Panc1 (cell line): Measurements from ENCODE around the gene RYR3.

Experiments used
- CTCF ChIP-seq: fragments of 450-650 bp; IDR thresholded peaks from 2 replicates; pipeline ENCODE4 v1.5.1; 2017; ENCODE audit warnings: mild to moderate bottlenecking
- POLR2AphosphoS5 ChIP-seq: IDR thresholded peaks from 2 replicates; pipeline ENCODE4 v1.6.1; 2012; ENCODE audit warnings: mild to moderate bottlenecking, low read depth, low read length, moderate library complexity
- REST ChIP-seq, 2 experiments: IDR thresholded peaks; 2 replicates each; pipeline ENCODE4 v1.6.1; 2011 to 2012; ENCODE audit warnings: low read depth in 2 of 2, control low read depth in 1 of 2, low read length in 1 of 2, mild to moderate bottlenecking in 1 of 2, moderate library complexity in 1 of 2; ENCODE audit not compliant: insufficient read depth in 1 of 2

GRCh38 chr15:33262306-33262705, 48.5 kb upstream of the RYR3 start:
- TF ChIP-seq CTCF, result no peak
- TF ChIP-seq REST (IDR thresholded peaks at IDR 0.05; ENCODE audit: insufficient read depth in 1 of 2, low read depth in 2 of 2, low read length in 1 of 2), result no peak
- no peak for TF ChIP-seq POLR2AphosphoS5
